GM23338 (cell line): ENCODE results near the gene NFKB2. TPM values are rescaled to one million over a fixed set of nuclear protein-coding genes. Genes with fewer than 3 reads are reported as not detected.

Experiments used
- ATAC-seq: fragments of 200-7000 bp; cut with Tn5 transposase; 3 replicates; pipeline ENCODE4 v1.9.1; 2020
- DNase-seq: peaks from one replicate; pipeline ENCODE4 v3.0.0-alpha.2; 2015; ENCODE audit warnings: low spot score
- H2AFZ ChIP-seq: fragments of 200-600 bp; sonication (generic); 2 replicates; pipeline ENCODE4 v1.8.0; 2016; ENCODE audit warnings: antibody characterized with exemption, mild to moderate bottlenecking, moderate library complexity
- H3F3A ChIP-seq: fragments of 200-600 bp; sonication (generic); replicated peaks from 2 replicates; pipeline ENCODE4 v1.8.0; 2017; ENCODE audit warnings: antibody characterized with exemption, mixed run types, low read depth
- H3K27ac ChIP-seq: fragments of 200-600 bp; sonication (generic); 2 replicates; pipeline ENCODE4 v1.6.1; 2016; ENCODE audit warnings: low read depth
- H3K27me3 ChIP-seq: fragments of 200-600 bp; sonication (generic); 2 replicates; pipeline ENCODE4 v1.8.0; 2016; ENCODE audit warnings: mild to moderate bottlenecking, mixed run types, moderate library complexity; ENCODE audit not compliant: insufficient read depth
- H3K36me3 ChIP-seq: fragments of 200-600 bp; sonication (generic); 2 replicates; pipeline ENCODE4 v1.8.0; 2016; ENCODE audit warnings: mild to moderate bottlenecking; ENCODE audit not compliant: insufficient read depth
- H3K4me1 ChIP-seq: fragments of 200-600 bp; sonication (generic); 2 replicates; pipeline ENCODE4 v1.8.0; 2016; ENCODE audit warnings: mild to moderate bottlenecking, moderate library complexity; ENCODE audit not compliant: insufficient read depth
- H3K4me2 ChIP-seq: fragments of 200-600 bp; sonication (generic); 2 replicates; pipeline ENCODE4 v1.7.1; 2017; ENCODE audit warnings: mixed run types
- H3K4me3 ChIP-seq: fragments of 200-600 bp; sonication (generic); 2 replicates; pipeline ENCODE4 v1.6.1; 2016; ENCODE audit warnings: mixed run types
- H3K79me2 ChIP-seq: fragments of 200-600 bp; sonication (generic); replicated peaks from 2 replicates; pipeline ENCODE4 v1.8.0; 2017; ENCODE audit warnings: mild to moderate bottlenecking; ENCODE audit not compliant: insufficient read depth
- H3K9me2 ChIP-seq: fragments of 200-600 bp; sonication (generic); 2 replicates; pipeline ENCODE4 v1.8.0; 2017; ENCODE audit not compliant: insufficient read depth
- H4K20me1 ChIP-seq: fragments of 200-600 bp; sonication (generic); replicated peaks from 2 replicates; pipeline ENCODE4 v1.8.0; 2017; ENCODE audit warnings: mild to moderate bottlenecking; ENCODE audit not compliant: insufficient read depth
- H3K27ac Mint-ChIP-seq: 2 replicates; pipeline ENCODE4 v1.8.0; 2020; ENCODE audit warnings: inconsistent platforms, mild to moderate bottlenecking, moderate library complexity, mixed read lengths
- H3K27me3 Mint-ChIP-seq: 3 replicates; pipeline ENCODE4 v1.8.0; 2022; ENCODE audit warnings: low read depth, mild to moderate bottlenecking, moderate library complexity, mixed read lengths, inconsistent platforms; ENCODE audit not compliant: insufficient read depth, poor library complexity
- H3K36me3 Mint-ChIP-seq: 3 replicates; pipeline ENCODE4 v1.8.0; 2021; ENCODE audit warnings: low read depth, mild to moderate bottlenecking, inconsistent platforms, moderate library complexity, mixed read lengths
- H3K4me1 Mint-ChIP-seq: 3 replicates; pipeline ENCODE4 v1.8.0; 2020; ENCODE audit warnings: mild to moderate bottlenecking, inconsistent platforms, mixed read lengths
- H3K4me3 Mint-ChIP-seq: 3 replicates; pipeline ENCODE4 v1.8.0; 2021; ENCODE audit warnings: moderate library complexity, mild to moderate bottlenecking, inconsistent platforms, mixed read lengths
- H3K9me3 Mint-ChIP-seq: 3 replicates; pipeline ENCODE4 v1.8.0; 2020; ENCODE audit warnings: moderate library complexity, mild to moderate bottlenecking, inconsistent platforms, mixed read lengths
- CREB1 ChIP-seq: fragments of 250-450 bp; sonication (Bioruptor Pico); IDR thresholded peaks from 2 replicates; pipeline ENCODE4 v1.5.0; 2020; ENCODE audit warnings: low read depth, mild to moderate bottlenecking, moderate library complexity
- CTCF ChIP-seq, 2 experiments: fragments of 200-600 bp in 1 of 2; sonication (generic) in 1 of 2; conservative IDR thresholded peaks; 2 replicates each; pipeline versions ENCODE4 v1.5.1 to v1.6.1; 2016 to 2017; ENCODE audit warnings: antibody characterized with exemption in 2 of 2, low read depth in 2 of 2, mild to moderate bottlenecking in 2 of 2, moderate library complexity in 1 of 2
- EZH2 ChIP-seq: fragments of 200-600 bp; sonication (generic); IDR thresholded peaks from one replicate; pipeline ENCODE4 v1.8.0; 2017; ENCODE audit warnings: antibody characterized with exemption, mild to moderate bottlenecking, low read depth; ENCODE audit not compliant: unreplicated experiment
- EZH2phosphoT487 ChIP-seq: fragments of 200-600 bp; sonication (generic); IDR thresholded peaks from one replicate; pipeline ENCODE4 v1.8.1; 2018; ENCODE audit warnings: antibody characterized with exemption; ENCODE audit not compliant: unreplicated experiment
- JUNB ChIP-seq: IDR thresholded peaks from one replicate; pipeline ENCODE4 v1.6.1; 2016; ENCODE audit warnings: antibody characterized with exemption; ENCODE audit not compliant: unreplicated experiment
- NANOG ChIP-seq: IDR thresholded peaks from 2 replicates; pipeline ENCODE4 v1.6.1; 2016; ENCODE audit warnings: antibody characterized with exemption, borderline replicate concordance
- POLR2AphosphoS5 ChIP-seq: IDR thresholded peaks from 2 replicates; pipeline ENCODE4 v1.6.1; 2016; ENCODE audit warnings: antibody characterized with exemption, low read depth
- REST ChIP-seq: IDR thresholded peaks from one replicate; pipeline ENCODE4 v1.6.1; 2018; ENCODE audit warnings: antibody characterized with exemption; ENCODE audit not compliant: unreplicated experiment
- STAT1 ChIP-seq: IDR thresholded peaks from one replicate; pipeline ENCODE4 v1.6.1; 2016; ENCODE audit warnings: antibody characterized with exemption; ENCODE audit not compliant: unreplicated experiment
- ZNF114 ChIP-seq: fragments of 250-450 bp; sonication (Bioruptor Pico); IDR thresholded peaks from 2 replicates; pipeline ENCODE4 v1.5.0; 2020; ENCODE audit warnings: mild to moderate bottlenecking, moderate library complexity
- ZNF331 ChIP-seq: fragments of 250-450 bp; sonication (Bioruptor Pico); IDR thresholded peaks from 2 replicates; pipeline ENCODE4 v1.5.0; 2020; ENCODE audit warnings: low read depth, mild to moderate bottlenecking, moderate library complexity
- polyA plus RNA-seq: library from polyadenylated mRNA; unstranded; fragments of >200 nt; fragmentation: Nextera tagmentation; extraction: Ambion mirVana; gene quantifications from 2 replicates; pipeline ENCODE4 v1.2.1, GENCODE V29; 2016
- total RNA-seq: library from RNA; depleted of rRNA; stranded (reverse); fragments of >200 nt; shearing (Covaris generic); gene quantifications from 2 replicates; pipeline ENCODE4 v1.2.3, GENCODE V29; 2014
- TF ChIP-seq, protein P1 (sequence below): IDR thresholded peaks from 2 replicates; pipeline ENCODE4 v1.6.1; 2016; ENCODE audit warnings: antibody characterized with exemption

Gene NFKB2
- total and polyA plus RNA-seq, 2 experiments from 2014 or later: 6.8 to 29.4 TPM

DNA sequence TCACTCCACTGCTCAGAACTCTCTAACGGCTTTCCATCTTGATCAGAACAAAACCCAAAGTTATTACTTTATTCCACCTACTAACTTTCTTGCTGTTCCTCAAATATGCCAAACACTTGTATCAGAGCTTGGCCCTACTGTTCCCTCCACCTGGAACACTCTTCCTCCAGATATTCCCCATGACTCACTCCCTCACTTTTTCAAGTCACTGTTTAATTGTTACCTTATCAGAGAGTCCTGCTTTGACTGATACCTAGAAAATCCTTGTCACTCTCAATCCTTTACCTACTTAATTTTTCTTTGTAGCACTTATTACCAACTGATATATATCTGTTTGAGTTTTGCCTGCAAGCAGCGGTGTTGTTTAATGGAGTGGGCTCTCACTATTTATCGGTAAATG is 5.6 kb upstream of the NFKB2 start (continued):
- TF ChIP-seq CTCF (conservative IDR thresholded peaks at IDR 0.05; ENCODE audit: low read depth in 2 of 2) (no peak), EZH2 (no peak), NANOG (no peak), ZNF114 (CRISPR knock-in tag) (no peak), EZH2phosphoT487 (no peak), POLR2AphosphoS5 (no peak), ZNF331 (no peak), STAT1 (no peak)

DNA sequence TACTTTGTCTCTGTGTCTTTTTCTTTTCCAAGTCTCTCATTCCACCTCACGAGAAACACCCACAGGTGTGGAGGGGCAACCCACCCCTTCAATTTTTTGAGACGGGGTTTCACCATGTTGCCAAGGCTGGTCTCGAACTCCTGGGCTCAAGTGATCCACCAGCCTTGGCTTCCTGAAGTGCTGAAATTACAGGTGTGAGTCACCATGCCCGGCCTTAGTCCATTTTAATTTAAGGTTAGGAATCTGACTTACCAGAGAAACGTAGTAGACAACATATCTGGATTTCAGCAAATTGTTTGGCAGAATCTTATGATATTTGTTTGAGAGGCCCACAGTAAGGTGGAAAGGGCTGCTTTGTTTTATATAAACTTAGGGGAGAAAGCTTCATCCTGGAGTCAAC is 3.2 kb upstream of the NFKB2 start:
- Histone ChIP-seq H3K4me3 (no peak overlapping the region), H3K4me1 (peaks cover 11% of the 10 kb centered on the region), H2AFZ (no peak overlapping the region), H3K27ac (no peak overlapping the region), H3K4me2 (peak overlapping the region; percentile 34), H3K27me3 (peaks cover 38% of the 10 kb centered on the region), H4K20me1 (no peaks in the 10 kb centered on the region; the same call in 1 of the 2 replicates), H3K36me3 (no peaks in the 10 kb centered on the region), H3K79me2 (no peaks in the 10 kb centered on the region), H3K9me2 (no peaks in the 10 kb centered on the region), H3F3A (0 out of 2 replicates have a peak, but pooled peaks cover 5% of the 10 kb centered on the region)
- peaks cover 40% of the 10 kb centered on the region for H3K27me3 Mint-ChIP-seq
- no peaks in the 10 kb centered on the region for H3K9me3 Mint-ChIP-seq
- ATAC-seq (no peak), DNase-seq (no peak)
- peaks cover 14% of the 10 kb centered on the region for H3K4me1 Mint-ChIP-seq
- no peak overlapping the region for H3K4me3 Mint-ChIP-seq
- H3K27ac Mint-ChIP-seq: no peak overlapping the region
- H3K36me3 Mint-ChIP-seq: no peaks in the 10 kb centered on the region
- TF ChIP-seq ZNF114 (CRISPR knock-in tag) (no peak), REST (no peak), EZH2phosphoT487 (no peak), EZH2 (no peak), ZNF331 (no peak), CREB1 (CRISPR knock-in tag) (no peak), JUNB (no peak), NANOG (no peak), POLR2AphosphoS5 (no peak), STAT1 (no peak), CTCF (conservative IDR thresholded peaks at IDR 0.05; ENCODE audit: low read depth in 2 of 2) (no peak)
- TF ChIP-seq, protein P1, sequence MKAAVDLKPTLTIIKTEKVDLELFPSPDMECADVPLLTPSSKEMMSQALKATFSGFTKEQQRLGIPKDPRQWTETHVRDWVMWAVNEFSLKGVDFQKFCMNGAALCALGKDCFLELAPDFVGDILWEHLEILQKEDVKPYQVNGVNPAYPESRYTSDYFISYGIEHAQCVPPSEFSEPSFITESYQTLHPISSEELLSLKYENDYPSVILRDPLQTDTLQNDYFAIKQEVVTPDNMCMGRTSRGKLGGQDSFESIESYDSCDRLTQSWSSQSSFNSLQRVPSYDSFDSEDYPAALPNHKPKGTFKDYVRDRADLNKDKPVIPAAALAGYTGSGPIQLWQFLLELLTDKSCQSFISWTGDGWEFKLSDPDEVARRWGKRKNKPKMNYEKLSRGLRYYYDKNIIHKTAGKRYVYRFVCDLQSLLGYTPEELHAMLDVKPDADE: no peak
